Activated T-cell treated with anti-CD3 and anti-CD28 coated beads, Interleukin-2, amount 50 U/mL, for 1 hour (primary cell): Measurements from ENCODE around the gene AK2.

ENCODE experiments used
- DNase-seq: peaks from one replicate; pipeline ENCODE4 v3.0.0-alpha.2; 2020

Gene AK2

DNA sequence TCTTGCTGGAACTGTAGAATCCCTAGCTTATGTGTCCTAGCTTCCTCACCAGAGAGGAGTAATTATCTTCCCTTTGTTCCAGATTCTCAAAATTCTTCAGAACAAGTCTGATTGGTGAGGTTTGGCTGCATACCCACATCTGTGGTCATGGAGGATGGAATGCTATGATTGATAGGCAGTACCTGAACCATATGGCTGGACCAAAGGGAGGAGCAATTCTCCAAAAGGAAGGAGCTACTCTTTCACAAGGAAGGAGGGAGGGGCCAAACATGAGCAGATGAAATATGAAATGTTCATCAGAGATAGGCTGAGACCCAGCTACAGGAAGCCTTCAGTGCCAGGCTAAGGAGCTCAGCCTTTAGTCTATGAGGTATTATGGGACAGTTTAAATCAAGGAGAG is 67.1 kb downstream of the AK2 start:
- DNase-seq = no peak

DNA sequence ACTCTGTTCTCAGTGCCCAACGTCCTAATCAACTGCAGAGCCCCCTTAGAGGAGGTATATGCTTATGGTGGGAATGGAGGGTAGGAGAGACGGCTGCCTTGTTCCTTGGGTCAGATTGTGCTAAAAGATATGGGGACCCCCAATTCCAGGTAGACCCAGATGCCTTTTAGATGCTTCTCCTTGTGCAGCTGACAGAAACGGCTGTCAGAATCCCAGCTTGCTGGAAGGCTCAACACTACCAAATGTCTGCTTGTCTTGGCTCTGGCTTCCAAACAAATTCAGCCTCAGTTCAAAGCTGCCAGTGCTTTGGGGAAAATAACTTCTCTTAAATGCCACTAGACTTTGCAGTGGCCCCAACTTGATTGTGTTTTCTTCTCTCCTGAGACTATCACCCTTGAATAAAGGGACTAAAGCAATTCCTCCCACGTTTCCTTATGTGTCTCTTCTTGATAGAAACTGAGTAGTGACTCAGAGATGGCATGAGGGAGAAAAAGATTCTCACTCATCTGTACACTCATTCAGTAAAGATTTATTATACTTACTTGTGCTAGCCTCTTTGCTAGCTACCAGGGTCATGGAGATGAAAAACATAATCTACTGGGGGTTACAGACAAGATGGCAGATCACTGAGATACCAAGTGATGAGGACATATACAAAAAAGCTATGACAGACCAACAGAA is 68.7 kb downstream of the AK2 start:
- DNase-seq = no peak

GRCh38 chr1:32966900-32967299 is 69.8 kb downstream of the AK2 start:
- no peak for DNase-seq

DNA sequence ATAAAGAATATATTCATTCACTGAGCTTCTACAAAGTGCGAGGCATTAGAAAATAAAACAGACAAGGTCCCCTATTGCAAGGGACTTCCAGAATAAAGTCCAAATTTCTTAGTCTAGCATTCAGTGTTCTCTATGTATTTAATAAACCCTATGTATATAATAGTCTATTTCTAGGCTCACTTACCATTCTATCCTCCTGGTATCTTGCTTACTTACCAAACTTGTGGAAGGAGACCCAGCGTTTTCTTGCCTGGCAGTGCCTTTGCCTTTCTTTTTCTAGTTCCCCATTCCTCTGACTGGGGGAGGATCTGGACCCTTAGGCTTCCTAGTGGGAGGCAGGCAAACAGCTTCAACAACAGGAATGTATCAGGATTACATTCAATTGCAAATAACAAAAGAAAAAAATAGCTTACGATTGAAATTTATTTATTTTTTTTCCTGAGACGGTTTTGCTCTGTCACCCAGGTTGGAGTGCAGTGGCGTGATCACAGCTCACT is 71.4 kb downstream of the AK2 start:
- no peak for DNase-seq

DNA sequence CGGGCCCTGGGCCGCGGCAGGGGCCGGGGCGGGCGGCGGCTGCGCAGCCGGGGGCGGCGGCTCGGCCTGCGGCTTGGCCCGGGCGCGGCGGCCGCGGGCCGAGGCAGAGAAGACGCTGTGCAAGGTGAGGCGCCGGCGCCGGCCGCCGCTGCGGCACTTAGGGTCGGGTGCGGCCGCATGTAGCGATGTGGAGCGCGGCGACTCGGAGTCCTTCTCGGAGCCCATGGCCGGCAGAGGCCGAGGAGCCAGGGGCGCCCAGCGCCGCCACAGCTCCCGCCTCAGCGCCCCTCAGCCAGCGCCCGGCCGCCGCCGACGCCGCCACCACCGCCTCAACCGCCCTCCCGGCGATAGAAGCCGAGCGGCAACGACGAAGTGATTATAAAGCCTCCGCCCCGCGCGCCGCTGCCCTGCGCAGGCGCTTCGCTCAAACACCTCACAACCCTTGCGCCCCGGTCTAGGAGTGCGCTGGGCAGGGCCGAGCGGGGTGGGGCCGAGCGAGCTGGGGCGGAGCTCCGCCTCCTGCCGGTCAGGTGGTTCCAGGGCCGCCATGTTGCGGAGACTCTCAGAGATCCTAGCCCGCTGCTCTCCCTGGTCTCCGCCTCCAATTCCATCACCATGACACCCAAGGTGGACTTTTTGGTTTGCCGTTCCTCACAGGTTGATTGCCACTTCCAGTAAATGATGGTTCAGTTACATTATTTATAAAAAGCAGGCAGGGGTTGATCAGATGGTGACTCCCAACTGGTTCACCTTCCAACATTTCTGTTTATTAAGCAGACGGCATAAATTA is 72.0 kb downstream of the AK2 start, which contains the start of gene RNF19B:
TSS of gene RNF19B (minus strand) at position 349 of the 790 bp plus-strand sequence. CDS start at position 225, 124 bp downstream.
- DNase-seq = peak; percentile 95

DNA sequence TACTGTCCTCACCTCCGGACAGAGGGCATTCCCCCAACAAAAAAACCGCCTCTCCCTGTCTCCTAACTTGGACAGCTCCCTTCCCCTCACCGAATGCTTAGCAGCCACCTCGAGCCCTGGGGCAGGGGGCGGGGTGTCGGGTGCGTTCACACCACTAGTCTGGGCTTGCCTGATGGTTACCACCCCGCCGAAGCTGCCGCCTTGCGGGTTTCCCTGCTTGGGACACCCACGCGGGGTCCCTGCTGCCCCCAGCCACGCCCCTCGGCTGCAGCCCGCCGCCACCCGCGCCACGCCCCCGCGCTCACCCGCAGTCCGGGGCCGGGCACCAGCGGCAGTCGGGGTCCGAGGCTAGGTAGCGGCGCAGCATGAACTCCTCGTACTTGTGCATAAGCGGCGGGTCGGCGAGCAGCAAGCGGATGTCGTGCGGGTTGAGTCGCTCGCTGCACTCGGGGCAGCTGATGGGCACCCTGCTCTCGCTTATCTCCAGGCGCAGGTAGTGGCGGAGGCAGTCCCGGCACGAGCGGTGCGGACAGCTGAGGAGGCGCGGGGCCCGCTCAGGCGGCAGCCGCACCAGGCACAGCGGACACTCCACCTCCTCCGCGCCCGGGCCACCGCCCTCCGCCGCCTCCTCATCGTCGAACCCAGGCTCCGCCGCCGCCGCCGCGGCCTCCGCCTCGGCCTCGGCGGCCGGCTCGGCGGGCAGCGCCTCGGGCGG is 72.8 kb downstream of the AK2 start:
- peak; percentile 70 for DNase-seq

DNA sequence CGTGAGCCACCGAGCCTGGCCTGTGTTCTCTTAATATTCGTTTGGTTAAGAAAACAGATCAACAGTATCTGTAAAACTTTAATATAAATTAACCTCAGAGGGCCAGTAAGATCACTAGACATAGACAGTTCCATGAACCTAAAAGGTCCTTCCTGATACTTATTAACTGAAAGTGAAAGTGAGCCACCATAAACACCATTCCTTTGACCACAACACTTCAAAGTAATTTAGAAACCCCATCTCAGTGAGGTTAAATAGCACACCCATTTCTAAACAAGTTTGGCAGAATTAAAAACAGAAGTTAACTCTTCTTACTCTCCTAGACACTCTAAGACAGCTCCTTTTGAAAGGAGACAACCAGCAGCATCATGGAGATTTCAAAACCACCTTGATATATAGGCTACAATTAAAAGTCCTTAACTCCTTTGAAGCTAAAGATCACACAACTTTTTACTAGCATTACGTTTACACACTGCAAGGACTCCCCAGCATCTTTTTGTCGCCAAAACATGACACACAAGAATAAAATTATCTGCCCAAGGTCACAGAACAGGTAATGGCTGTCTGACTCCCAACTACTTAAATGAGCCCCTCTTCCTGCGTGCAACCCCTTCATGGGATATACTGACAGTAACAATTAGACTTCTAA is 74.3 kb downstream of the AK2 start:
- no peak for DNase-seq

- DNase-seq = no peak
Observed at GRCh38 chr1:32960819-32961355, 75.8 kb downstream of the AK2 start.

DNA sequence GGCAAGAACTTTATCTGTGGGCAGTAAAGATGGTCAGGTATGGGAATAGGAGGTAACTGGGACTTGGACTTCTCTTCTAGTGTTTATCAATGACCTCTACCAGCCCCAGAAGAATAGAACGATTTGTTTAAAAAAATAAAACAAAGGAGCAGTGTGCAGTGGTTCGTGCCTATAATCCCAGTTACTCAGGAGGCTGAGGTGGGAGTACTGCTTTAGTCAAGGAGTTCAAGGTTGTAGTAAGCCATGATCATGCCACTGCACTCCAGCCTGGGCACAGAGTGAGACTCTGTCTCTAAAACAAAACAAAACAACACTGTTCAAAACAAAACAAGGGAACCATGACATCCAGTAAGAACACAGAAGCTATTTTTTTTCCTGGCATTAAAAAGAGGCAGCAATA is 76.3 kb downstream of the AK2 start:
- no peak for DNase-seq

DNA sequence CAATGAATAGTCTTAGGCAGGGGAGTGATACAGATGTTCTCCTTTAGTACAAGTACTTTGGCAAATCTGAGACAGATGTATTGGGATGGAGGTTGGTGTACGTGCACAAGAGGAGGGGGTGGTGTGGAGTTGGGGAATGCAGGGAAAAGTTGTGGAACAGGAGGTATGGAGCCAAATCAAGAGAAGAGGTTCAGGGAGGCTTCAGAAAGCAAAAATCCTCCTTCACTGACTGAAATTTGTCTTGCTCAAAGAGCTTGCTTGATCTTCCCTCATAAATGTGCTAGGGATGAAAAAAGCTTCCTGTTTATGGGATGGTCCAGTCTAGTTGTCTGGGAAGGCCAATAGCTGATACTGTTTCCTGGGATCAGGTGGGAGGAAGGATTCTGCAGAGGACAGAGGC is 77.9 kb downstream of the AK2 start:
- DNase-seq = no peak
